Lower leg skin (tissue), 3 donors: ENCODE data around the gene ATP13A5.

ENCODE experiments used
- CTCF ChIP-seq, 3 donors: fragments of 450-650 bp; IDR thresholded peaks; one replicate each; pipeline ENCODE4 v1.5.1; 2016; ENCODE audit warnings: antibody characterized with exemption in 3 of 3, mild to moderate bottlenecking in 3 of 3, moderate library complexity in 2 of 3
- POLR2A ChIP-seq, 2 donors: fragments of 450-650 bp; IDR thresholded peaks; one replicate each; pipeline ENCODE4 v1.6.1; 2016 to 2017; ENCODE audit warnings: antibody characterized with exemption in 2 of 2, mild to moderate bottlenecking in 1 of 2, moderate library complexity in 1 of 2

DNA sequence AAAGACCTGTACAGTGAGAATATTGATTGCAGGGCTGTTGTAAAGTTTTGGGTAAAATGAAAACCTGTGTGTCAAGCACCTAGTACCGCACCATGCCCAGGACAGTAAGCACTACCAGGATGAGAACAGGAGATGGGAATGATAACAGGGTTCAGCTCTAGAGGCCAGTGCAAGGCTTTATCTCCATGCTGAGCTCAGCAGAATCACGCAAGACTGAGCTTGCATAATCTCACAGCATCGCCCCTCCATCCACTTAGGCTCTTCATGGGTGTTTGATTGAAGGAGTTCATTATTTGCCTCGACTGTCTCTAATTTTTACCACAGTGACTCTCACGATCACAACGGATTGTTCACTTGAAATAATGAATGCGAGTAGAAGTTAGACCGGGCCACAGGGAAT, 2.9 kb downstream of the ATP13A5 start:
- no peak for TF ChIP-seq POLR2A (IDR thresholded peaks at IDR 0.05)
- no peak for TF ChIP-seq CTCF (IDR thresholded peaks at IDR 0.05)
